HuH-7.5 (cell line): Measurements from ENCODE around the gene CLTA.

Experiments
- DNase-seq: peaks from one replicate; pipeline ENCODE4 v3.0.0; 2011; ENCODE audit warnings: low spot score

Gene CLTA, protein sequence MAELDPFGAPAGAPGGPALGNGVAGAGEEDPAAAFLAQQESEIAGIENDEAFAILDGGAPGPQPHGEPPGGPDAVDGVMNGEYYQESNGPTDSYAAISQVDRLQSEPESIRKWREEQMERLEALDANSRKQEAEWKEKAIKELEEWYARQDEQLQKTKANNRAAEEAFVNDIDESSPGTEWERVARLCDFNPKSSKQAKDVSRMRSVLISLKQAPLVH

DNA sequence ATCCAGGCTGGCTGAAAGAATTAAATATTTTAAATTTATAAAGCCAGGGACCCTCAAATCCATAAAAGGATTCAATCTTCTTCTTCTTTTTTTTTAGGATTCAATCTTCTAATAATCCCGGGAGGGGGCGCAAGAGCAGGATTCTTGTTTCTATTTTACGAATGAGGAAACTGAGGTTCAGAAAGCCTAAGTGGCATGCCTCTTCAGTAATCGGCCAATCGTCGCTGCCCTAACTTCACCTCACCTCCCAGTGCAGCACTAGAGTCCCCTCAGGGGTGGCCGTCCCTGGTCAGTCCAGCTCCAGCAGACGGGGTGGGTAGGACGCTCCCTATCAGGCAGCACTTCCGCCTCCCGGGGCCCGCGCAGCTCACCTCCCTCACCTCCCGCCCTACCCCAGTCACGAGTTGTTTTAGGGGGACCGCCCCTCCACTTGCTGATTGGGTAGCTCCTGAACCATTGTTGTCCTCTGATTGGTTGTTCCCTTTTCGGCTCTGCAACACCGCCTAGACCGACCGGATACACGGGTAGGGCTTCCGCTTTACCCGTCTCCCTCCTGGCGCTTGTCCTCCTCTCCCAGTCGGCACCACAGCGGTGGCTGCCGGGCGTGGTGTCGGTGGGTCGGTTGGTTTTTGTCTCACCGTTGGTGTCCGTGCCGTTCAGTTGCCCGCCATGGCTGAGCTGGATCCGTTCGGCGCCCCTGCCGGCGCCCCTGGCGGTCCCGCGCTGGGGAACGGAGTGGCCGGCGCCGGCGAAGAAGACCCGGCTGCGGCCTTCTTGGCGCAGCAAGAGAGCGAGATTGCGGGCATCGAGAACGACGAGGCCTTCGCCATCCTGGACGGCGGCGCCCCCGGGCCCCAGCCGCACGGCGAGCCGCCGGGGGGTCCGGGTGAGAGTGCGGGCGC, at the start of gene CLTA:
CLTA (plus strand) TSS at position 534 of the 902 bp plus-strand sequence; CDS start at position 670, 136 bp downstream.
- DNase-seq = peak; percentile 96

DNA sequence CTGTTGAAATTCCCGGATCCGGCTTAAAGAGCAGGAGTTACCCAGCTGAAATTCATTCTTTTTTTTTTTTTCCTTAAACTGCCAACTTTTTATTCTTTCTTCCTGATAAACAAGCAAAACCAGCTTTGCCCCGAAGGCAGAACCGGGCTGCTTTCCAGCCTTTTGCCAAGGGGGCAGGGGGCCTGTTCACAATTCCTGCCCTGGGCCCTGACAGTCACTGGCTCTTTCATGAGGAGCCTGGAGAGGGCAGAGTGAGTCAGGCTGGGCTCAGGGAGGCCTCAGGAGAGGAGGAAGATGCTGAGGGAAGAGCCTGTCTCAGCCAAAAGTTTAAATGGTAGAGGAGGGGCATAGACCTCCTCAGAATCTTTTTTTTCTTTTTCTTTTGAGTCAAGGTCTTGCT, 49.4 kb upstream of the CLTA start:
- DNase-seq = no peak

DNA sequence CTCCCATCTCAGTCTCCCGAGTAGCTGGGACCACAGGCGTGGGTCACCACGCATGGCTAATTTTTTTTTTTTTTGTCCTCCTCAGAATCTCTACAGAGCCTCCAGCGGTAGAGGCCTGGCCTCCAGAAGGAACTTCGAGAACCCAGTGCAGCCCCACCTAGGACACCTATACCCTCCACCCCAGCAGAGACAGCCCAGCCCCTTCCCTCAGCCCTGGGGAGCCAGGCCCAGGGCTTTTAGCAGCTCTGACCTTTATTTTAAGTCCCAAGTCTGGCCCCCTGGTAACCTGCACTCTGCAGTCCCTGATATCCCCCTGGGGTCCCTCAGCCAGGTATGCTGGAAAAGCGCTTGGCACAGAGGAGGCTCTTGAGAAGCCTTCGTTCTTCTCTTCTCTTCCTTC, 49.0 kb upstream of the CLTA start:
- no peak for DNase-seq

DNA sequence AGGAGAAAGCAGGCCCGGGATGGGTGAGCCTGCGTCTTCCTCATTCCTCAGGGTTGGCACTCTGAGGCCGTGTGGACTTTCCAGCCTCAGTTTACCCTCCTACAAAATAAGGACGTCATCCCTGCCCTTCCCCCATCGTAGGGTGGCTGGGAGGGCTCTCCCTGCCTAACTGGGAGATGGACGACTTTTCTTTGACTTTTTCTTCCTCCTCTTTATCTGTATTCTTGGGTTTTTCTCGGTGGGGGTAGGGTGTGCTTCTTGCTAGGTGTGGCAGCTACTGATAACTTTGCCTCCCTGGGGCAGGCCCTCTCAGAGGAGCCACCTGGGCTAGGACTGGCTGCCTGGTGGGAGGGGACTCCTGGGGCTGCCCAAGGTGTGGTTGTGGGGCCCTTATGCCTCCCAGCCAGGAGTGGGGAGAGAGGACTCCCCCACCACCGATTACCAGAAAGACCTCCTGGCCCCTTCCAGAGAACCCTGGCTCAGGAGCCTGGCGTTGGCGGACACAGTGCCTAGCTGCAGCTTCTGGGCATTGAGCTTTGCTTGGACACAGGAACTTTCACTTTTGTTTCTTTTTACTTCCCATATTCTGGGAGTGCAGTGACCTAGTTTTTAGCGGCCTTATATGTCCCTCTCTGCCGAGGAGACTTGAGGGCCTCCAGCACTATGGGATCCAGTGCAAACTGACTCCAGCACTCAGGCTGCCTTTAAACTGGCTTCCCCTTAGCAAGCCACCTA, 48.0 kb upstream of the CLTA start:
- DNase-seq = no peak

DNA sequence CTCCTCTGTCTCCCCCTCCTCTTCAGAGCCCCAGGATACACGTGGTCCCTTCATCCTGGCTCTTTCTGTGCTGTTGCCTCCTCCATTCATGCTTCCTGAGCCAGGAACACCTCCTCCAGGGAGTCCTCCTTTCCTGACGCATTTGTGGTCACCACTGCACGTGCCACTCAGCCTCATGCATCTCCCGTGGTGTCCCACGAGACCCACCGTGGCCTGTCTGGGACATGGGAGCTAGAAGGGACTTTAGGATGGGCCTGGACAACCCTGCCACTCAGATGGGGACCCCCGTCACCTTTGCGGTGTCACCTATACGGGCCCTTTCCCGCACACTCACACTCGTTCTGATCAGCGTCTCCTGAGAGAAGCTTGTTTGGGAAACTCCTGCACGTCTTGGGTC, 47.5 kb upstream of the CLTA start:
- no peak for DNase-seq

DNA sequence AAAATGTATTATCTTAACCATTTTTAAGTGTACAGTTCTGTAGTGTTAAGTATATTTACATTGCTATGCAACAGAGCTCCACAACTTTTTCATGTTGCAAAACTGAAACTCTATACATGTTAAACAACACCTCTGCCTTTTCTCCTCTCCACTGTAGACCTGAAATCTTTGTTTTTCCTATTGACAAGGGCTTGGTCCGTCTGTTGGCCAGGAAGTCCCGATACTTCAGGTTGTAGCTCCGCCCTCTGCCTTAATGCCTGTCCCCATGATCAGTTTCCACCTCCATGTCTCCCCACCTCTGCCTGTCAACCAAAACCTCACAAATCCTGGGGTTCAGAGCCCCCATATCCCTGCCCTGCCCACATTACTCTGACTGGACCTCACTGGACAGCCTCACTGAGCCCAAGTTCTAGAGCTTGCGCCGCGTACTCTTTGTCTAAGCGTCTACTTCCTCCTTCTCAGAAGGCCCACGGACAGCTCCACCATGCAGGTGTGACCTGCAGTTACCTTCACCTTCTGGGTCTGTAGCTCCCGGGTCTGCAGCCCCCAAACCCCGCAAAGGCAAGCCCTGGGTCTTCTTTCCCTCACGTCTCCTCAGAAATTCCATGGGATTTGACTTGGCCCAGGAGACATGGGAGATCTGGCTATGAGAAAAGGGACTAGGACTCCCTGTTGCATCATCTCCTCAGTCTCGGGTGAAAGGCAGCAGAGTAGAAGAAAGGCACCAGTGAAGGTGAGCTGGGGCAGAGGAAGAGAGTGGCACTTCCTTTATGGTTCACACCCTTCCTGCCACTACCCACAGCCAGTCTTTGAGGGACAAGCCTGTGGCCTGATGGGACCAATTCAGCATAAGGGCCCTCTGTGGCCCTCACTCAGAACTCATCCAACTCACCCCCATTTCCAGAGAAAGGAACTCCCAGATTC, 46.1 kb upstream of the CLTA start:
- no peak for DNase-seq

DNA sequence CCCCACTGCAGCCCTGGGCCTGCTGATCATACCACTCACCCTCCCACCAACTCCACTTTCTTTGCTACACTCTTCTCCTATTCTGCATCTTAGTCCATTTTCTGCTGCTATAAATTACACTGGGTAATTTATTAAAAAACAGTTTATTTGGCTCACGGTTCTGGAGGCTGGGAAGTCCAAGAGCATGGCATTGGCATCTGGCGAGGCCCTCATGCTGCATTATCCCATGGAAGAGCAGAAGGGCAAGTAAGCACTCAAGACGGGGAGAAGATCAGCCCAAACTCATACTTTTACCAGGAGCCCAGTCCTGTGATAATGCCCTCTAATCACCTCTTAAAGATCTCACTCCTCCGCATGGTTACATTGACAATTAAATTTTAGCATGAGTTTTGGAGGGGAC, 44.8 kb upstream of the CLTA start:
- DNase-seq = no peak

DNA sequence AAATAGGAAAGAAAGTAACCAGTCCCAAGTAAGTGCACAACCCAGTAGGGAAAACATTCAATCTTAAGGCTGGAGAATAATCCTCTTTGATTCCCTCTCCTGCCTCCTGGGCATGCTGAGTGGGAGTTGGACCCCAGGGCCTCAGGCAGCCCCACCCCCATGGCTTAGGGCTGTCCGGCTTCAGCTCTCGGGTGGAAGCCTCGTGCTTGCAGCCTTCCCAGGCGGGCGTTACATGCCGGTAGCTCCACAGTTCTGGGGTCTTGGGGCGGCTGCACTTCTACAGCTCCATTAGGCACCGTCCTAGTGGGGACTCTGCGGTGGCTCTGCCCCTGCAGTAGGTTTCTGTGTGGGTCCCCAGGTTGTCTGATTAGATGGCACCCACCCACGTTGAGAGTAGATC, 44.1 kb upstream of the CLTA start:
- DNase-seq = no peak

DNA sequence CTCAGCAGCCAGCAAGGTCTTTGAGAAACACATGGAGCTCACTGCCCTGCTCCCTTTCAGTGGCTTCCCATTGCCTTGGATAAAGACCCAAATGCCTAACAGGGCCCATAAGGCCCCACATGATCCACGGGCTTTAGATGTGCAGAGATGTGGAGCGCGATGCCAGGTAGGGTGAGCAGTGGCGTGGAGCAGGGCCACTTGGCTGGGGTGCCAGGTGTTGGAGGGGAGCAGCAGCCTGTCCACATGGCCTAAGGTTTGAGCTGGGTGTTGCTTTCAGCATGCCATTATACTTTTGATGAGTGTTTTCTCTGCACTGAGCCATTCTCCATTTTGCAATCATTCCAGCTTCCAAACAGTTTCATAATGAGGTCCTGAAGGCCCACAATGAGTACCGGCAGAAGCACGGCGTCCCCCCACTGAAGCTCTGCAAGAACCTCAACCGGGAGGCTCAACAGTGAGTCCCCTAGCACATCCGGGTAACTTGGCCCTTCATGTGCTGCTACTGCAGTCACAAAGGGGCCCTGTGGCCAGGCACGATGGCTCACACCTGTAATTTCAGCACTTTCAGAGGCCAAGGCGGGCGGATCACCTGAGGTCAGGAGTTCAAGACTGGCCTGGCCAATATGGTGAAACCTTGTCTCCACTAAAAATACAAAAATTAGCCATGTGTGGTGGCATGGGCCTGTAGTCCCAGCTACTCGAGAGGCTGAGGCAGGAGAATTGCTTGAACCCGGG, 43.1 kb upstream of the CLTA start:
- no peak for DNase-seq

DNA sequence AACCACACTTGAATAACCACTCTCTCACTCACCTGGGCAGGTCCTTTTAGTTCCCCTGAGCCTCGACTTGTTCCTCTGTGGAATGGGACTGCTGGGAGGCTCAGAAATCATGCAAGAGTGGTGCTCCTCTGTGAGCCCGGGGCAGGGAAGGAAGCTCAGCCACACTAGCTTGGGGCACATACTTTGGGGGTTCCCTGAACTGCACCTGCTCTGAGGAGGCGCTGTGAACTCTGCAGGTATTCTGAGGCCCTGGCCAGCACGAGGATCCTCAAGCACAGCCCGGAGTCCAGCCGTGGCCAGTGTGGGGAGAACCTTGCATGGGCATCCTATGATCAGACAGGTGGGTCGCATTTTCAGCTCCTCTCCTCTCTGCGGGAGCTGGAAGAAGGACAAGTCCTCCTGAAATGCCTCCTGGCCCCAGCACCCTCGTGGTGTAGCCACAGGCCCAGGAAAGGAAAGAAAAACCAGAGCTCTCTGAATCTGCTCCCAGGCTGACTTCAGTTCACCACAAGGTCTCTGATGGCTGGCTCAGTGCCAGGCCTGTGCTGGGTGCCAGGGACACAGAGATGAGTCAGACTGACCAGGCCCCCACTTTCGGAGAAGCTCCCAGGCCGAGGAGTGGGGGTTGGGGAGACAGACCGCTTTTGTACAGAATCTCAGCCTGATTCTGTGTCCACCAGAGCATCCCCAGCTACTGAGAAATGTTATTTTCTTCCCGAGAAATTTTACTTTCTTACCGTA, 42.2 kb upstream of the CLTA start:
- no peak for DNase-seq

DNA sequence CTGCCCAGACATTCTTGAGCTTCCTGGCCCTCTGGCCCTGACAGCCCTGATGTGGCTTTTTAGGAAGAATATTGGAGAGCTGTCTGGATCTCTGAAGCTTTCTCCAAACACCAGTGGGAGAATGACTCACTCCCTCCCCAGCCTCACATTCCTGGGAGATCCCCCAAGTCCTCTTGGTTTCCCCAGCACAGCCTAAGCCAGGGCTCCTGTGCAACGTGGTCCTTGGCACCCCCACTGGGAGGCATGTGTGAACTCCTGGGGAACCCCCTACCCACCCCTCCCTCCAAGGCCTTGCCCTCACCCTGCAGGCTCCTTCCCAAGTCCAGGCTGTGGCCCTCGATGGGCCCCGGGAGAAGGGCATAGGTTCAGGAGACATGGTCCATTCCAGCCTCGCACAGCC, 41.5 kb upstream of the CLTA start:
- DNase-seq = no peak

DNA sequence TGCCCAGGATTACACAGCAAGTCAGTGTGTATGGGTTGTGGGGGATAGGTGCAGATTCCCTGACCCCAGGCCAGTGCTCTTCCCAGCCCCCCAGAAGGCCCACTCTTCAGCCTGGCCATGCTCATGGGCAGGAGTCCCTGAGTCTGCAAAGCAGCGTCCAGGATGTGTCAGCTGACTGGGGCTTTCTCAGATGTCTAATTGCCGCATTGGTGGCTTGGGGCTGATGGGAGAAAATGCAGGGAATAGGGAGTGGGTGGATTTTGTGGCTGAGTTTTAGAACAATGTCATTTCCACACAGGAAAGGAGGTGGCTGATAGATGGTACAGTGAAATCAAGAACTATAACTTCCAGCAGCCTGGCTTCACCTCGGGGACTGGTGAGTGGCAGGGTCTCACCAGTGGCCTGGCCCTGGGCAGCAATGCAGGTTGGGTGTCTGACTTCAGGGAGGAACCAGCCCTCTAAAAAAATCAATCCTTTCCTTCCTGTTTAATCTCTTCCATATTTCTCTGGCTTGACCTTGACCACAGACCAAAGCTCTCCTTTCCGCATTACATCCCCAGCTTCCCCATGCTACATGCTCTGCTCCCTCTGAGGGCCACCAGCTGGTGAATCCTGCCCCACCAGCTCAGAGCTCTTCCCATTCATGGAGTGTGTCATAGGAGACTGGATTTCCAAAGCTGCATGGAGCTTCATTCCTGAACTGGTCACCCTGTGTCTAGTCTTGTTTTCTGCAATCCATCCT, 40.0 kb upstream of the CLTA start:
- DNase-seq = no peak

DNA sequence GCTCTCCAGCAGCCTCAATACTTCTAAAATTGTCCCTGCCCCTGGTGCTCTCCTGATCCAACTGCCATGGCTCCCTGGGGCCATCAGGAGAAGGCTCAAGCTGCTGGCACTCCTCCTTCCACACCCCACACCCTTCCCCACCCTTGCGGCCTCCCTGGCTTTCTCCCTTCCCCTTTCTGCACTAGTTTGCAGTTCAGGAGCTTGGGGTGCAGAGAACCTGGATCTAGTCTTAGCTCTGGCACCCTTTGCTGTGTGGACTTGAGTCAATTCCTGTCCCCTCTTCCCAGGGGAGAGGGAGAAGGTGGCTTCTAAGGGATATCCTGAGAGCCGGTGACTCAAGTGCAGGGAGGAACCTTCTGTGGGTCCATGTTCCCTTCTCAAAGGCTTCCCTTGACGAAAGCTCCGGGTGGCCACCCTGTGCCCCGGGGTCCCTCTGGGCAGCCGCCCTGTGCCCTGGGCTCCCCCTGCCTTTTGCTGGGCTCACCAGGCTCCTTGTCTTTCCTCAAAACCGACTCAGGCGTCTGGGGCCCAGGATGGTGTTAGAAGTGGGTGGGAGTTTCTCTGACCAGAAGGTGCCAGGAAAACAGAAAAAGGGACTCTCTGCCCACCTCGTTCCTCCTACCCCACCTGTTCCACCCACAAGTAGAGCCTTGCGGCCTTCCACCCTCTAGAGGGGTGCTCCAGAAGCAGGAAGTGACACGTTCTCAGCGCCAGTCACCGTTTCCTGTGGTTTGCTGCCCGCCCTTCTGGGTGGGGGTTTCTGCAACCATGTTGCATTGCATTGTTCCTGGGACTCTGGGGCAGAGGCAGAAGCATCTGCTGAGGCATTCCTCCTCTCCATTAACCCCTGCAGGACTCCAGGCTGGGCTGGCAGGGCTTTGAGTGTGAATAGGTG, 39.2 kb upstream of the CLTA start:
- DNase-seq = no peak

DNA sequence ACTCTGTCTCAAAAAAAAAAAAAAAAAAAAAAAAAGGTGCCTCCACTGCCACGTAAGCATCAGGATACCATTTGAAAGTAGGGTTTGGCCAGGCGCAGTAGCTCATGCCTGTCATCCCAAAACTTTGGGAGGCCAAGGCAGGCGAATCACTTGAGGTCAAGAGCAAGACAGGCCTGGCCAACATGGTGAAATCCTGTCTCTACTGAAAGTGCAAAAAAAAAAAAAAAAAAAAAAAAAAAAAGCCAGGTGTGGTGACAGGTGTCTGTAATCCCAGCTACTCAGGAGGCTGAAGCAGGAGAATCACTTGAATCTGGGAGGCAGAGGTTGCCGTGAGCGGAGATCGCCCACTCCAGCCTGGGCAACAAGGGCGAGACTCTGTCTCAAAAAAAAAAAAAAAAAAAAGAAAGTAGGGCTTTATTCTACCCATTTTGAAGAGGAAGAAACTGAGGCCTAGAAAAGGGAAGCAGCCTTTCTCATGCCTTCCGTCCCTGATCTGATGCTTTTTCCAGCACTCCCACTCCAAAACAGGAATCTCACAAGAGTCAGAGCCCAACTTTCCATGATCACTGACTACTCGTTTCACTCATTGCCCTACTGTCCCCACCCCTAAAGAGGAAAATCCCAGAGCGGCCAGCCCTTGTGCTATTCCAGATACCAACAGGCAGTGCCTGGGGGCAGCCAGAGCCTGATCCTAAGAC, 37.8 kb upstream of the CLTA start:
- DNase-seq = no peak

DNA sequence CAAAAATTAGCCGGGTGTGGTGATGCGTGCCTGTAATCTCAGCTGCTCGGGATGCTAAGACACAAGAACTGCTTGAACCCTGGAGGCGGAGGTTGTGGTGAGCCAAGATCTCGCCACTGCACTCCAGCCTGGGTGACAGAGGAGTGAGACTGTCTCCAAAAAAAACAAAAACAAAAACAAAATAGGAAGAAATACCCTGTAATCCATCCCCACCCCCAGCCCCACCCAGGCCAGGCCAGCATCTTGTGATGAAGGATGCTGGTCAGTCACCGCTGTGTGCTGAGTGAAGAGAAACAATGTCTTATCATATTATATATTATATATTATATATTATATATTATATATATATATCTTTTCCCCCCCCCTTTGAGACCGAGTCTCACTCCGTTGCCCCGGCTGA, 37.0 kb upstream of the CLTA start:
- no peak for DNase-seq

DNA sequence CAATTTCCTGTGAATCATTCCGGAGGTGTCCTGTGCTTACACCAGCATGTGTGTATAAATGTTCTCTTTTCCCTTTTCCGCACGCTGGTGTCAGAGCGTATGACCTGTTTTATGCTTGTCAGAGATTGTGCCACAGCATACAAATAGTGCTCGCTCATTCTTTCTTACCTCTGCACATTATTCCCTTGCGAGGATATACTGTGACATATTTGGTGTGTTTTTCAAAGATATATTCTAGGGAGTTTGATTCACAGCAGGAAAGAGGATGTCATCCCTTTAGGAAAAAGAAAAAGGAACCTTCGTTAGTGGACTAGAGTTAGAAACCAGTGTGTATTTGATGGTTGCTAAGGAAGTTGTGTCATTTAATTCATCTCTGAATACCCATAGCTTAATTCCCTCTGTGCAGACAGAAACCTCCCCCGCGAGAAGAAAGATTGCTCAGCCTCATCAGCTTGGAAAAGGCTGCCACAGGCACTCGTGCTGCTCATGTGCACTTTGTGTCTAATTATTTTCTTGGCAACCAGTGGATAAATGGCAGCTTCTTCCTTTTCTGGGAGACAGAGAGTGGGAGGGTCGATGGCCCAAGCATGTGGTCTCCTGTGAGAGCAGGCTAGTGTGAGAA, 36.3 kb upstream of the CLTA start:
- no peak for DNase-seq

DNA sequence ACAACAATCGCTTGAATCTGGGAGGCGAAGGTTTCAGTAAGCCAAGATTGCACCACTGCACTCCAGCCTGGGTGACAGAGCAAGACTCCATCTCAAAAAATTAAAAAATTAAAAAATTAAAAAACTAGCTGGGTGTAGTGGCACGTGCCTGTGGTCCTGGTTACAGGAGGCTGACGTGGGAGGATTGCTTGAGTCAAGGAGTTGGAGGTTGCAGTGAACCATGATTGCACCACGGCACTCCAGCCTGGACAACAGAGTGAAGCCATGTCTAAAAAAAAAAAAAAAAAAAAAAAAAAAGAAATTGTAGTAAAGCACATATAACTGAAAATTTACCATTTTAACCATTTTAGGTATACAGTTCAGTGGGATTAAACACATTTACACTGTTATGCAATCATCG, 34.6 kb upstream of the CLTA start:
- DNase-seq = no peak

DNA sequence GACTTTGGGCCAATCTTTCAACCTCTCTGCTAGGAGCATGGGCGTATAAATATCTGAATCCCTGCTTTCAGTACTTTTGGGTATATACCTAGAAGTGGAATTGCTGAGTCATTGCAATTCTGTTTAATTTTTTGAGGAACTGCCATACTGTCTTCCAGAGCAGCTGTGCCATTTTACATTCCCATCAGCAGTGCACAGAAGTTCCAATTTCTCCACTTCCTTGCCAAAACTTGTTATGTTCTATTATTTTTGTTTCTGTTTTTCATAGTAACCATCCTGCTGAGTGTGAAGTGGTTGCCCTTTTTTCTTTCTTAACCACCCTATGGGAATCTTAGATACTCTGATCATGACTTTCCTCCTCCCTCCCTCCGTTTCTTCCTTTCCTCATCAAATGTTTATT, 32.6 kb upstream of the CLTA start:
- DNase-seq = no peak
